HG03025 (cell line): ENCODE results near the gene CCDC93.

Experiments used
- ATAC-seq: cut with Tn5 transposase; IDR thresholded peaks from one replicate; pipeline ENCODE4 v1.9.1; 2021; ENCODE audit warnings: mild to moderate bottlenecking, moderate library complexity; ENCODE audit not compliant: unreplicated experiment, low FRiP score

Gene CCDC93

DNA sequence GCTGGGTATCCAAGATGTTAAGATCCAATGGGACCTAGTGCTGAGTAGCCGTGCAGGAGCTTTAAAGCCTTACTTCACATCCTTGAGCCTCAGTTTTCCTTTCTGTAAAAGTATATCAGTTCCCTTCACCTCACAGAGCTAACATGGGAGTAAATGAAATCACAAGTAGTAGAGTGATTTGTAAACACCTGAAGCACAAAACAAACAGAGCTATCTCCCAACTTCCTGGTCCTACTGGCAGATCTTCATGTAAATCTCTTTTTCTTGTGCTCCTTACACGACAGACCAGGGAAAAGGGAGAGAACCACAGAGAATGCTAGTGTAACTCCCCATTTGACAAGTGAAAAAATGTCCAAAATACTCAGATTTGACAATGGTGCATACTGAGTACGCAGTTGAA, 17.3 kb downstream of the CCDC93 start:
- no peak for ATAC-seq

DNA sequence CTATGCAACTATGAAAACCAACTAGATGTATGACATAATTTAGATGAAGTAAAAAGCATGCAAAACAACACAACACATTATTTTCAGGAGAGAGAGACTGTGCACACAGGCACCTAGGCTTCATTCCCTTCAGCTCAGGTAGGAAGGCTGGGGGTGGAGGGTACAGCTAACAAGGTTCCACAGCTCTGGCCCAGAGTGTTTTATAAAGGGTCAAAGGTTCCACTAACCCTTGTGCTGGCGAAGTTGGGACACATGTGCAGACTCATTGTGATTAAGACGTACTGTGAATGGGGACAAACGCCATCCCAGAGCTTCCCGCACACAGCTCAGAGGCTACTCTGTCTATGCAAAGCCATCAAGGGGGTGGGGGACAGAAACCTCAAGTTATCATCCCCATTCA, 19.1 kb downstream of the CCDC93 start:
- no peak for ATAC-seq

DNA sequence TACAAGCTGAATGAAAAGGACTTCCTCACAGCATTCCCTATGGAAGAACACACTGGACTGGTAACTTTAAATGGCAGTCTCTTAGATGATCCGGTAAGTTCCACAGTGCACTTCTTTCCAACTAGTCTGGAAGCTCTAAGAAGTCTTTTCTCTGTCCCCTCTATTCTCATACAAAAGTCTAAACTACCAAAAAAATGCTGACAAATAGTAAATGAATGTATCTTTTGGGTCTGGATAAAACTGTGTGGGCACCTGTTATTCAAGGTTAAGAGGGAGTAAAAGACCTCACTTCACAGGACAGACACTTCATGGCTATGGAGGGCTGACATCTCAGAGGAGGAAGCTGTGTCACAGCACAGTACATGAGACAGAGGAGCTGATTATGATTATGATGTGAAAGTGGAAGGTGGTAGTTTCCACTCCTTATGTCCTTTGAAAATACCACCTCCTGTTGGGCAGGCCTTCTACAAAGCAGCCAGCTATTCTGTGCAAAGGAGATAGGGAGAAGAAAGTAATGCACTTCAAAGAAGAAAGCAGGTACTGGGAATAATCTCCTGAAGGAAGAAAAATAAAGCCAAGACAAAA, 23.9 kb downstream of the CCDC93 start:
- ATAC-seq: no peak

DNA sequence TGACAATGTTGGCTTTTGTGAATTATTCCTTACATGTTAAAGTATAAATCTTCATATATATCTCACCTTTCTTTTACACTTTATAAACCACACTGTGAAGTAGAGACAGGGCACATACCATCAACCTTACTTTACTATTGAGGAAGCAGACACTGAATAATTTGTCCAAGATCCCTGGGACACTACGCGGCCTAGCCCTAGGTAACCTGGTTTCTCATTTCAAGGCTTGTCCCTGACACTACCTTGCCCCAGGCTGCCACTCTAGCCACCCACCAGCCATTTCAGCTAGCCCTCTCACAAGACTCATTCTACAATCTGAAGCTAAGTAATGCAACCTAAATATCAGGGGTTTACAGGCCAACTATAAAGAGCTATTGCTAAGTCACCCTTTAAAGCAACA, 26.7 kb downstream of the CCDC93 start:
- ATAC-seq: no peak

DNA sequence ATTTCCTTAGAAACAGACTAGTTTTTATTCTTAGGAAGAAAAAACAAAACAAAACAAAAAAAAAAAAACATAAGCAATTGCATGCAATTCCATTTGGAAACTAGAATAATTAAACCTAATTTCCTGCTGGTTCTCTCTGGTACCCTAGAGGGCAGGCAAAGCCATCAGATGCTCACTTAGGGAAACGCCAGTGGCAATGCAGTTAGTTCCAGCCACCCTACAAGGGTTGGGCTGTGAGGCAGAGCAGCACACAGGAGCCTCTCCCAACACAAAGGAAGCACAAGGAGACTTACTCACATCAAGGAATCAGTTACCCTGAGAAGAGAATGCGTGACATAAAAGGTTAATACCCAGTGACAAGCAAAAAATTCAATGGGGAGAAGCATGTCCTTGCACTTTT, 28.8 kb downstream of the CCDC93 start:
- ATAC-seq: no peak

DNA sequence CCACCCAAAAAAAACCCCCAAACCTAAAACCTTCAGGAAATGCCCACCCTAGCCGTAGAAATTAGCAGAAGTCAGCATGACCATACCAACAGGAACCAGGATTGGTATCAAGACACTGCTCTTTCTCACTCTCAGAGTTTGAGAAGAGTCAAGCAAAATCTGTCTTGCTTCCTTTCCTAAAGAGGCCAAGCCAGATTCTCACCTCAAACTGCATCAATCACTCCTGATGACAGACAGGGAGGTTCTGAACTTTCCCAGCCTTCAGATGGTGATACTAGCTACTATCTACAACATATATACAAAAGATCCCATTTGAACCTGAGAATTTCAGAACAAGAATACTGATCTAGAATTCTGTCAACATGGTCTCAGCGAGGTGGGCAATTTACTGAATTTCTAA, 29.7 kb downstream of the CCDC93 start:
- no peak for ATAC-seq

DNA sequence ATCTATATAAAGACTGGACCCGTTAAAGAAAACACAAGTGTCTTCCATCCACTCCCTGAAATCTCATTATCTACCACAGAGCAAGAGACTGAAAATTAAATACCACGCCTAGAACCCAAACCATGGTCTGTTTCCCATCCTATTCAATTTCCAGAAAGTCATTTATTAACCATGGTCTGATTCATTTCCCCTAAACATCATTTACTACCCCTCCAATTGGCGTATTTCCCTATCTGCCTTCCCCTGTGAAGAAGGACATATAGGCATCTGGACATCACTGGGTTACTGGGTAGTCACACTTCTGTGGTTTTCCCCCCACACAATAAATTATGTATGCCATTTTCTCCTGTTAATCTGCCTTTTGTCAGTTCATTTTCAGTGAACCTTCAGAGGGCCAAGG, 30.8 kb downstream of the CCDC93 start:
- no peak for ATAC-seq

DNA sequence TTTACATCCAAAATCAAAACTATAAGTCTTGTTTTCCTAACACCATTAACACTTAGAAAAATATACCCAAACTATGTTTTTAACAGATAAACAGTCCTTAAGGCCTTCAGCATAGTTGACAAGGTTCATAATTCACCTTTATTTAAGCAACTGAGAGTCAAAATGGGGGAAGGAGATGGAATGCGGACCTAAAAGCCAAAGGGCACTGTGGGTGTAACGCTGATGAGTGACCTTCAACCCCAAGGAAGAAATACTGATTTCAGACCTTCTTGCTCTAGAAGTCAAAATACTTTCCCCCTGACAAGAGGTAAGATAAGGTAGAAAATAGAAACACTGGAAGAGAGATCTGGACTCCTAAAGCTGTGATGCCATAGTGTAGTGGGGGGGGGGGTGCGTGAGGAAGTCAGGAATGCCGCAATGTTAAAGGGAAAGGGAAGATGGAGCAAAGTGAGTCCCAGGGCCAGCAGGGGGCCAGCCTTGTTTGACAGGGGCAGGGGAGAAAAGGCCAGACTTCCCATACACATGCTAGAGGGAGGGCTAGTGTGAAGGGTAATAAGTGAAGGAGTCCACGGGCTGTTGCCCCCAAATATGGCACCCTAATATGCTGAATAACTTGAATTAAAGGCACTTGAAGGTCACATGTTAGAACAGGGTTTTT, 31.4 kb downstream of the CCDC93 start:
- no peak for ATAC-seq

DNA sequence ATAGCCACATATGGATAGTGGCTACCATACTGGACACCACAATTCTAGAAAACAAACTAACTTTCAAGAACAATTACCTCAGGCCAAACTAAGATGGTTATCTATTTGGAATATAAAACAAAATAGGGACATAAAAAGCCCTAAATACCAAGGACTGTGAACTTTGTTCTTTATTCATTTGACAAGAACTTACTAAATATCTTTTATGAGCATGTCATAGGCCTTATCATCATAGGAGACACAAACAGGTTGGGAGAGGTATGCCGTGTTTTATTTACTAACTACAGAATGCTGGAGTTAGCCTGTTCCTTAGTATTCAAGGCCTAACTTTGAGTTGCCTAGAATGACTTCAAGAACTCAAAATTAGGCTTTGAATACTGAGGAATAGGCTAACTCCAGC, 32.1 kb downstream of the CCDC93 start:
- no peak for ATAC-seq

DNA sequence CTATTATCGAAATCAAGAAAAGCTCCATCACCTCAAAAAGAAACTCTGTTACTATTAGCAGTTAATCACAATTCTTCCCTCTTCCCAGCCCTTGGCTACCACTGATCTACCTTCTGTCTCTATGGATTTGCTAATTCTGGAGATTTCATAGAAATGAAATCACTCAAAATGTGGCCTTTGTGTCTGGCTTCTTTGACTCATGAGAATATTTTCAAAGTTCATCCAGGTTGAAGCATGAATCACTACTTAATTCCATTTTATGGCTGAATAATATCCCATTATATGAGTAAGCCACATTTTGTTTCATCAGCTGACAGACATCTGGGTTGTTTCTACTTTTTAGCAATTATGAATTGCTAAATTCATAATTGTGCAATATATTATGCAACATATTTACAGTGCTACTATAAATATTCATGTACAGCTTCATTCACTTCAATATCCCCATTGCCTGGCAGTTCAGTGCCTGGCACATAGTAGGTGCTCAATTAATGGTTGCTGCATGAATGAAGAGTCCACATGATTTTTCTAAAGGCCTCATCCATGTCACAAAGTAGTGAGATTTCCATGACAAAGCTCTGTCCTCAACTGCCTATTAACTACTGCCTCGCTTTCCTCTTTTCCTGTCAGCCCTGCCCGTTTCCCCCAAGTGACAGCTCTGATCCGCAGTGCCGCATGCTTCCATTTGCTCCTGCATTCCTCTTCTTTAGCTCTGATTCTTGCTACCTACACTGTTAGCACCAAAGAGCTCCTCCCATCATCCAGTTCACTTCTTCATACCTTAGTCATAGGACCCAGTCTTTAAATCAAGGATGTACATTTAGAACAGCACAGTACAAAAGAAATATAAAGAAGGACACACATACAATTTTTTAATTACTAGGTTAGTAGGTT, 32.8 kb downstream of the CCDC93 start:
- no peak for ATAC-seq

DNA sequence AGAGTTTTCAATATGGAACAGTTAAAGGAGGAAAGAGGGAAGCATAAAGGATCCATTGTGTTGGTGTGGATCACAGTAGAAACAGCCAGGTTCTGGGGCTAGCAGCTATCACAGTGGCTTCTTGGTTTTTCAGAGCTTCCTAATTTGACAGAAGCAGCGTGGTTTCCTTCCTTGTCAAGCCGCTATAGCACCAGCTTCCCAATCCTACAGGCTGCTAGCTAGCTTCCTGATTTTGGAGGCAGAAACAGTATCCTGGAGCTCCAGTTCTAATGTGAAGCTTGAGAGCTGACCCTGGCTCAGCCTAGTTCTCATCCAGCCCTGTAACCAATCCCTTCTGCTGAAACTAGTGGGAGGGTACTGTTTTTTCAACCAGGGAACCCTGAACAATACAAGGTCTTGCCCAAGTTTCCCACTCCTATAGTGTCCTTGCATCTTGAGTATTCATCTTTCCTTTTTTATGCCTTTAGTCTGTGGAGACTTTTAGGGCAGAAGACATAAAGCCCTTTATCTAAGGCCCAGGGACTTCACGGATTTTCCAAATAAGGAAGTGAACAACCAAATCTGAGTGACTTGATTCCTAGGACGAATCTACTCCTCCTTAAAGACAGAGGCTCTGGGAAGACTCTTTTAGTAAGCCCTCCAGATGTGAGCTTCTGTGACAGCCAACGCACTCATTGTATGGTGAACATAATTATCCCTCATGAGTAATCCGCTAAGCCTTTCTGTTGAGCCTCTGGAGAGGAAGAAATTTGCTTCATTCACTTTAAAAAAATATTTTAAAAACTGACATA, 33.8 kb downstream of the CCDC93 start:
- ATAC-seq: no peak

DNA sequence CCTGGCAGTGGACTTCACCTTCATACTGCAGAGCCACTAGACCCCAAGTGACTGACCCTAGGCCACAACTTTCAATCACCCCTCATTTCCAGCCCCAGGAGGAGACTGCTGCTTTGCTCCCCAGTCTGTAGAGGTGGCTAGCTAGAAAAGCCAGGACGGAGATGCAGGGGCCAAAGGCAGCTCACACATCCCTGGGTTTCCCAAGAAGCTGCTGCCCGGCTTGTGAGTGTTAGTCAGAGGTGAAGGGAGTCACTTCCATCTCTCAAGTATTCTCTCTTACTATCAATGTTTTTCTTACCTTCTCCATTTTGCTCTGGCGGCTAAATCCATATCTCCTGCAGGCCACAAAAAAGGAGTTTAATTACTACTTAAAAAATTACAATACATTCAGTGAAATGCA, 36.2 kb downstream of the CCDC93 start:
- ATAC-seq: no peak

DNA sequence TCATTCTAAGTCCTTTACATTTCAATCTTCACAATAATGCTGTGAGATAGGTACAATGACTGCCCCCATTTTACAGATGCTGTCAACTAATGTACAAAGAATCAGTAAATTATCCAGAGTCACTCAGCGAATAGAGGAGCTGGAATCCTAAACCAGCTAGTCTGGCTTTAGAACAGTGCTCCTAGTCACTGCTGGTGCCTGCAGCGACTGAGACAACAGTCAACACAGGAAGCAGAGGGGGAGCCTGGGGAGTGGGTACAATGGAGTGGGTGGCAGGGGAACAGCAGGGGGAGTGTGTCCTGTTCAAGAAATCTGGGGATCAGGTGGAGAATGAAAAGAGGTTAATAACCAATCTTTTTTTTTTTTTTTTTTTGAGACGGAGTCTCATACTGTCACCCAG, 37.3 kb downstream of the CCDC93 start:
- no peak for ATAC-seq

DNA sequence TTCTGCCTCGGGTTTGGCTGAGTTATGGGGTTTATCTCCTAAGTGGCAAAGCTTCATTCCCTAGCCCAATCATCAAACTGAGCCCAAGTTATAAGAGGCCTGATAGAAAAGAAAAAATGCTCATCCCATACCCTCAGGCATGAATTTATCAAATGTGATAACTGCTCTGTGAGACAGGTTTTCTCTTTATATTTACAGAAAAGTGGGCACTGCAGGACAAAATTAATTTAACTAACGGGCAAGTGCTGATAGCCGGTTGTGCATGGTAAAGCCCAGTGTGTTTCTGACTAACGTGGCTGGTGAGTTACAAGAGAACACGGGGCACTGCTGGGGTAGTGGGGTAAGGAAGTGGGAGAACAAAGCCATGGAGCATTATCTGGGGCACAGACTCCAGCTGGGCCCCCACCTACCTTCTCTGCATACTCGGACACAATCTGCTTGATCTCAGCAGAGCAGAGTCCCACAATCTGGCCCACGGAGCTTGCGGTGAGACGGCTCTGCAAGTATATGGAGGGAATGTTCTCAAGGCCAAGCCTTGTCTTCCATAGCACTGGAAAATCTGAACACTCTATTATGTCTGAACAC, 40.3 kb downstream of the CCDC93 start:
- ATAC-seq: no peak

DNA sequence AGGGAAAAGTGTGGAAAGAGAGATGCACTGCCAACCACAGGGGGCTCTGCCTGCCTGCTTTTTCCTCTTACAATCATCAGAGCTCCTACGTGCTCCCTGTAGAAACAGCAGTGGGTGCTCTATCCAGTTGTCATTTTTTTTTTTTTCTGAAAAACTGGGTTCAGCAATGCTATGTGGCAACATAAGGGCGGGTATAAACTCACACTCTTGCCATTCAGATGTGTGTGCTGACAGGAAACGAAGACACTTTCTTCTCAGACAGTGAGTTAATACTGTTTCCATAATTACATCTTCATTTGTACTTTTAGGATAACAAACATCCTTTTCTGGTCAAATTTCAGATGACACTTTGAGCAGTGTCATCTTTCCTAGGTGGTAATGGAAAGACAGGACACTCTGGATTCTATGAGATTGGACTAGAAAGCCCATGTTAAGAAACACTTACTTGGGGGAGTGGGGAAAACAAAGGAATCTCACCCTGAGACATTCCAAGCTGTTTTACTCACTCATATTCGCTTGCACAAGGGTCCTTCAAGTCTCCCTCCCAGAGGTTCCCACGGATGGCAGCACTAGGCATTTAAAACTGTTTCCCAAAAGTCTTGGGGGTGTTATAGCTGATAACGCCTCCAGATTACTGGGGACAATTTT, 41.3 kb downstream of the CCDC93 start:
- ATAC-seq: no peak

DNA sequence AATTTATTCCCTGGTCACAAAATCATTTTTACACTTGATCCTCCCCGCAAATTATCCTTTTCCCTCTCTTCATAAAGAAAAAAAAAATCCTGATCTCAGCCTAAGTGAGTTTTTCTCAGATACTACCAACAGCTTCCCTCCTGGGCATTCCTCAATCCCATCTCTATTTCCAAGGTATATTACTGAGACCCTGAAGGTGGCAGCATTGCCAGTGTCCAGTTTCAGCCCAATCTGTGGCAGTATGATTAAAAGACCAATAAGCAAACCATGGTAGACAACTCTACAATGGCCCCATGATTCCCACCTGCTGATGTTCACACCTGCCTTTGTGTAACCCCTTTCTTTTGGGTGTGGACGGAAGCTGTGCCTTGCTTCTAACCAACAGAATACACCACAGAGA, 45.1 kb downstream of the CCDC93 start:
- no peak for ATAC-seq

DNA sequence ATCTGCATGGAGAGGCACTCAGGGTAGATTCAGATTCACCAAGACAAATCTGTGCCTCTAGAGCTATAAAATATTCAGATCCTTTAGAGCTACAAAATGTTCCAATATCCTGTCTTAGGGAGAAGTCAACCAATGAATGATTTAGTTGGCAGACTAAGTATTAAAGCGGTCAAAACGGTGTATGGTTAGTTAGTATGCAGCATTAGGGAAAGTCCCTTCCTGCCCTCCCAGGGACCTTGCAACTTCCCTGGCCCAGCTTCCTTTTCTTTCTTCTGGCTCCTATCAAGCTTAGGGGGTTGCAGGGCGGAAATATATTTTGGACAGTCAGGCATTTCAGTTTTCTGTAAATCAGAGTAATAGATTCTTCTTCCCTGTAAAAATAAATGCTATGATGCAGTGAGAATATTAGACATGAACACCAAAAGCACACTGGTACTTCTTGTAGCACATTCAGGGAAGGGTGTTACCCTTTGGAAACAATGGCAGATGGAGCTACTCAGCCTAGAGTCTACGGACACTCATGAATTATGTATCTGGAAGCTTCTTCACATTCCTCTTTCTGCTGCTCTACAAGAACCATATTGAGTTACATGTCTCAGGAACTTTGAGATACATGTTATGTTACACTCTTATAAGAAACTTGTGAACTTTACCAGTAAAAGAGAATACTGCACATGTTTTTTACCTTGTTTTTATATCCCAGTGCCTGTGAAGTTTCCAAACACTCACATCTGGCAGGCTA, 45.7 kb downstream of the CCDC93 start:
- ATAC-seq: no peak

DNA sequence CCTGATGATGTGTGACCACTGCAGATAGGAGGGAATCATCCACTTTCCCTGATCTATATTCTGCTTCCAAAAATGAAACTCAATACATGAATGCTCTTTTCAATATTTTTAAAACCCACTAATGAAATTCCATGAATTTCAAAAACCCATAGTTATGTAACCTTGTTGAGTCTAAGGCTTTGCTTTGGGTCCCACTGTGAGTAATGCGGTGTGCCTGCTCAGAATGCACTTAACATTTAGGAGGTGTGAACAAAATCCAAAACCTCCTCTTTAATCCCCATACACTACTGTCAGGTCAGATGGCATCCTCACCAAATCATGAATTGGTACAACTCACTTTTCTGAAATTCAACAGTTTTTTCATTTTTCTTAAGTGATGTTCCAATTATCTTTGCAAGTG, 50.4 kb downstream of the CCDC93 start:
- ATAC-seq: no peak

DNA sequence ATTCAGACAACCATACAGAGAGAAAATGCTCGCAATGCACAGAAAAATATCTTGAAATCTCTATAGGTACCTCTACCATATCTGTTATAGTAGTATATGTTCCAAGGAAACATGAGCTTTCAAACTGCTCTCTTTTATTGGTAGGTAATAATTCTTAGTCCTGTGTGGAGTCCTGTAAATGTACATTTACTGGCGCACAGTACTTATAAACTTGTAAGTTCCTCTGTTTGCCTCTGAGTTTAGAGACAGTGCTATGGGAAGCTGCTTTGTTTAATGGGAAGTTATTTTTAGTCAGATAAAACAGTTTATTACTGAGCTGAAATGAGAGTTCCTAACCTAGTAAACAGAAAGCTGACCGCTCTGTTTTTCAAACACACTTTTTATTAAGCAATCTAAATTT, 52.7 kb downstream of the CCDC93 start:
- no peak for ATAC-seq
